Common myeloid progenitor, CD34-positive (primary cell): ENCODE measurements around the gene CDC123.
A peak's percentile ranks its signal among the peaks of the same experiment; 100 is the strongest.
"Not testable (repeated sequence)": the region's sequence is repeated elsewhere in the genome, so short reads cannot be mapped to it uniquely, and the experiment has no call there.

Experiments used
- CTCF ChIA-PET: fragments of 350-600 bp; sonication (Branson Sonifier 250); formaldehyde crosslinking; loops from one replicate; lab custom pipeline; 2021; ENCODE audit warnings: antibody characterized with exemption; lab: Charles Lee
- POLR2A ChIA-PET: fragments of 350-600 bp; sonication (Branson Sonifier 250); formaldehyde crosslinking; loops from one replicate; lab custom pipeline; 2021; ENCODE audit warnings: antibody characterized with exemption; lab: Charles Lee
- DNase-seq, 3 donors: peaks; one replicate each; pipeline versions ENCODE4 v3.0.0 to v3.0.0-alpha.2; 2013
- H3K27ac ChIP-seq, 2 experiments: 1 replicate in 1 of 2; 2 replicates in 1 of 2; pipeline ENCODE4 v1.7.0; 2013; ENCODE audit warnings: inconsistent platforms in 2 of 2, low read length in 2 of 2, mild to moderate bottlenecking in 2 of 2, low read depth in 1 of 2, moderate library complexity in 1 of 2; ENCODE audit not compliant: severe bottlenecking in 2 of 2, insufficient read depth in 1 of 2, poor library complexity in 1 of 2
- H3K27me3 ChIP-seq, 5 experiments: replicated peaks in 2 of 5; 1 replicate in 3 of 5; 2 replicates in 2 of 5; pipeline versions ENCODE4 v1.6.1 to v1.7.0; 2013; ENCODE audit warnings: low read length in 4 of 5, mild to moderate bottlenecking in 2 of 5, moderate library complexity in 2 of 5, inconsistent platforms in 1 of 5; ENCODE audit not compliant: insufficient read depth in 5 of 5, control insufficient read depth in 4 of 5
- H3K36me3 ChIP-seq, 4 experiments: 1 replicate in 2 of 4; 2 replicates in 2 of 4; pipeline versions ENCODE4 v1.6.1 to v1.7.0; 2013; ENCODE audit warnings: low read length in 3 of 4, control low read depth in 1 of 4, mild to moderate bottlenecking in 1 of 4; ENCODE audit not compliant: control insufficient read depth in 4 of 4, insufficient read depth in 4 of 4
- H3K4me1 ChIP-seq, 4 experiments: 1 replicate in 3 of 4; 2 replicates in 1 of 4; pipeline versions ENCODE4 v1.6.1 to v1.7.1; 2013; ENCODE audit warnings: low read length in 3 of 4, mild to moderate bottlenecking in 3 of 4, control low read depth in 1 of 4, inconsistent platforms in 1 of 4, moderate library complexity in 1 of 4; ENCODE audit not compliant: control insufficient read depth in 4 of 4, insufficient read depth in 4 of 4; ENCODE audit errors: control extremely low read depth in 1 of 4
- H3K4me3 ChIP-seq, 7 experiments: 1 replicate in 4 of 7; 2 replicates in 3 of 7; pipeline versions ENCODE4 v1.5.1 to v1.7.0; 2013; ENCODE audit warnings: mild to moderate bottlenecking in 7 of 7, low read length in 6 of 7, moderate library complexity in 6 of 7, inconsistent platforms in 2 of 7, low read depth in 2 of 7, control low read depth in 1 of 7; ENCODE audit not compliant: insufficient read depth in 4 of 7, control insufficient read depth in 1 of 7; ENCODE audit errors: extremely low read depth in 1 of 7
- H3K9me3 ChIP-seq, 5 experiments: 1 replicate in 4 of 5; 2 replicates in 1 of 5; pipeline versions ENCODE4 v1.6.1 to v1.7.1; 2013; ENCODE audit warnings: low read length in 4 of 5, mild to moderate bottlenecking in 2 of 5, inconsistent platforms in 1 of 5, low read depth in 1 of 5, moderate library complexity in 1 of 5; ENCODE audit not compliant: control insufficient read depth in 4 of 5, insufficient read depth in 2 of 5; ENCODE audit errors: control extremely low read depth in 1 of 5
- WGBS: methylation state at CpG from one replicate; pipeline ENCODE4 v1.1.5; 2013; ENCODE audit not compliant: insufficient coverage; 5-methylcytosine and 5-hydroxymethylcytosine counted together

The CDC123 gene

DNA sequence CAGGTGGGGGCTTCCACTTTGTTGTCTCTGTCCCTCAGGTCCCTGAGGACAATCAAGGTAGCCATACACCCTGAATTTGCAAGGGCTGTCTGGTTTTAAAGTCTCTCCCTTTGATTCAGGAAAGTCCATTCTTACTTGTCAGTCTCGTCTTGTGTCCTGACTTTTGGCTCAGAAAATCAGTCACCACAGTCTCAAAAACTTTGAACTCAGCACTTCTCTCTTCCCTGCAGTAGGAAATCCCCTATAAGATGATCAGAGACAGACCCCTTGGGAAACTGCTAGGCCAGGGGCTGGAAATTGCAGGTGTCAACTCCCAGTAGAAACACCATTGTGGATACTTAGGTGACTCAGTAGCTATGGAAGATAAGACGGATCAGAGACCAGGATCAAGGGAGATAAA, 73.1 kb downstream of the CDC123 start:
- Histone ChIP-seq H3K36me3 (no peaks in the 10 kb centered on the region), H3K9me3 (no peaks in the 10 kb centered on the region), H3K4me1 (peaks cover 10 to 43% (median 23%) of the 10 kb centered on the region in 4 experiments), H3K27ac (no peak overlapping the region), H3K4me3 (no peak overlapping the region), H3K27me3 (no peaks in the 10 kb centered on the region)
- ChIA-PET CTCF (no interaction called here), POLR2A (no interaction called here)
- DNase-seq = peak in 1 of 3 donors; percentile 8
- WGBS = 82% methylated on average over 2 of the region's 2 CpGs

DNA sequence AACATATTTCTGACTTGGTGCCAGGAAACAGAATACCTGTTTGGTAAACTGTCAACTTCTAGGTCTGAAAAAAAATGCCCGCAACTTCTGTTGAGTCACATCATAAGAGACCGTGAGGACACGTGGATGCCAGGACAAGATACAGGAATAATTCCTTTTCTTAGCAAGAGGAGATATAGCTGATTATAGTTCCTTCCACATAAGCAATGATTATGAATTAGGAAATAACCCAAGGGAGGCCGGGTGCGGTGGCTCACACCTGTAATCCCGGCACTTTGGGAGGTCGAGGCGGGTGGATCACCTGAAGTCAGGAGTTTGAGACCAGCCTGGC, 75.2 kb downstream of the CDC123 start:
- H3K36me3 ChIP-seq = no peaks in the 10 kb centered on the region
- no peak overlapping the region for H3K27ac ChIP-seq
- no peak for DNase-seq
- no peaks in the 10 kb centered on the region for H3K27me3 ChIP-seq
- ChIA-PET POLR2A (interaction anchor here (0.6 kb wide), 2 partner anchors 10 to 17 kb away, joined by 3 read pairs; no protein-coding TSS in a partner anchor), CTCF (no interaction called here)
- H3K9me3 ChIP-seq = no peaks in the 10 kb centered on the region
- 100% methylated on average over 3 of the region's 8 CpGs for WGBS
- peaks cover 6 to 24% (median 9%) of the 10 kb centered on the region in 4 experiments for H3K4me1 ChIP-seq
- H3K4me3 ChIP-seq = peak overlapping the region in 1 of 7 experiments; percentile 6

DNA sequence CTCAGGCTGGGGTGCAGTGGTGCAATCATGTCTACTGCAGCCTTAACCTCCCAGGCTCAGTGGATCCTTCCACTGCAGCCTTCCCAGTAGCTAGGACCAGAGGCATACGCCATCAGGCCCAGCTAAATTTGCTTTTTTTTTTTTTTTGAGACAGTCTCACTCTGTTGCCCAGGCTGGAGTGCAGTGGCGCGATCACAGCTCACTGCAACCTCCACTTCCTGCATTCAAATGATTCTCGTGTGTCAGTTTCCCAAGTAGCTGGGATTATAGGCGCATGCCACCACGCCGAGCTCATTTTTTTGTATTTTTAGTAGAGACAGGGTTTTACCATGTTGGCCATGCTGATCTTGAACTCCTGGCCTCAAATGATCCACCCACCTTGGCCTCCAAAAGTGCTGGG, 81.9 kb downstream of the CDC123 start:
- H3K4me3 ChIP-seq, H3K27ac ChIP-seq, H3K9me3 ChIP-seq, H3K27me3 ChIP-seq, H3K4me1 ChIP-seq, POLR2A ChIA-PET, H3K36me3 ChIP-seq, CTCF ChIA-PET, DNase-seq: not testable (repeated sequence)
- 96% methylated on average over 4 of the region's 7 CpGs for WGBS

DNA sequence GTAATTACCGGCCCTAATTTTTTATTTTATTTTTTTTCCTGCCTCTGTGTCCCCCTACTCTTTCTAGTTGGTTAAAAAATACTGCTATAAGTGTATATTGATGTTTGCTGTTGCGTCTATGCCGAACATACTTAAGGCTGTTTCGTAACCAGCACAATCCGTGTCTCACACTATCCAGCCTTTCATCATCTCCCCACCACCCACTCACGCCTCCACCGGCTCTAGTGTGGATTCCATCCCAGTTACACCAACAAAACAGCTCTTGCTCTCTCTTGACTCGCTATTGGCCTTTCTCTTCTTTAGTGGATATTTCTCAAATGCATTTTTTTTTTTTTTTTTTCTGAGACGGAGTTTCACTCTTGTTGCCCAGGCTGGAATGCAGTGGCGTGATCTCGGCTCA, 83.3 kb downstream of the CDC123 start:
- WGBS = 100% methylated on average over 6 of the region's 11 CpGs
- POLR2A ChIA-PET = no interaction called here
- Histone ChIP-seq H3K27ac (no peak overlapping the region), H3K4me3 (no peak overlapping the region), H3K36me3 (no peaks in the 10 kb centered on the region), H3K9me3 (no peaks in the 10 kb centered on the region), H3K27me3 (no peaks in the 10 kb centered on the region), H3K4me1 (no peaks in the 10 kb centered on the region)
- no peak for DNase-seq
- CTCF ChIA-PET = interaction anchor here (0.7 kb wide), 1 partner anchor 964 kb away, joined by 6 read pairs; no protein-coding TSS in a partner anchor

DNA sequence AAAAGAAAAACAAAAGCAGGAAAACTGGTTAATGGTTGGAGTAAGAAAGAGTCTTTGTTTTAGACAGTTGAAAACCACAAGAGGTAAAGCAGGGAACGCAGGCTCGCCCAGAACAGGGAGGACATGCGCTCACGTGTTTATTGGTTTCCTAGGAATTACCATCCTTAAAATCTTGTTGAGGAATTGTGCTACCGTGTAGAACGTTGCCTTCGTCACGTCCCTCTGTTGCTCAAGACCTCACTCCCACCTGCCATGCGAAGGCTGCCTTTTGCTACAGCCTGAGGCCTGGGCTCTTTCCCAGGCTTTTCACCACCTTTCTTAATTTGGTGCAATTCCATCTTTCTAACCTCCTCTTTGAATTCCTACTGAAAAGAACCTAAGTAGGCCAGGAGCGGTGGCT, 91.8 kb downstream of the CDC123 start:
- ChIA-PET CTCF (interaction anchor here (0.7 kb wide), 1 partner anchor 16 kb away, joined by 3 read pairs; no protein-coding TSS in a partner anchor), POLR2A (no interaction called here)
- H3K36me3 ChIP-seq = no peaks in the 10 kb centered on the region
- no peak for DNase-seq
- H3K4me1 ChIP-seq = no peaks in the 10 kb centered on the region
- no peaks in the 10 kb centered on the region for H3K27me3 ChIP-seq
- no peak overlapping the region for H3K4me3 ChIP-seq
- WGBS = 98% methylated on average over 9 of the region's 10 CpGs
- H3K9me3 ChIP-seq = no peaks in the 10 kb centered on the region
- no peak overlapping the region for H3K27ac ChIP-seq

GRCh38 chr10:12297784-12298183, 101.8 kb downstream of the CDC123 start:
- WGBS = 100% methylated on average over 2 of the region's 3 CpGs
- H3K4me1 ChIP-seq, POLR2A ChIA-PET, H3K27ac ChIP-seq, H3K9me3 ChIP-seq, H3K4me3 ChIP-seq, H3K27me3 ChIP-seq, DNase-seq, H3K36me3 ChIP-seq, CTCF ChIA-PET: not testable (repeated sequence)

DNA sequence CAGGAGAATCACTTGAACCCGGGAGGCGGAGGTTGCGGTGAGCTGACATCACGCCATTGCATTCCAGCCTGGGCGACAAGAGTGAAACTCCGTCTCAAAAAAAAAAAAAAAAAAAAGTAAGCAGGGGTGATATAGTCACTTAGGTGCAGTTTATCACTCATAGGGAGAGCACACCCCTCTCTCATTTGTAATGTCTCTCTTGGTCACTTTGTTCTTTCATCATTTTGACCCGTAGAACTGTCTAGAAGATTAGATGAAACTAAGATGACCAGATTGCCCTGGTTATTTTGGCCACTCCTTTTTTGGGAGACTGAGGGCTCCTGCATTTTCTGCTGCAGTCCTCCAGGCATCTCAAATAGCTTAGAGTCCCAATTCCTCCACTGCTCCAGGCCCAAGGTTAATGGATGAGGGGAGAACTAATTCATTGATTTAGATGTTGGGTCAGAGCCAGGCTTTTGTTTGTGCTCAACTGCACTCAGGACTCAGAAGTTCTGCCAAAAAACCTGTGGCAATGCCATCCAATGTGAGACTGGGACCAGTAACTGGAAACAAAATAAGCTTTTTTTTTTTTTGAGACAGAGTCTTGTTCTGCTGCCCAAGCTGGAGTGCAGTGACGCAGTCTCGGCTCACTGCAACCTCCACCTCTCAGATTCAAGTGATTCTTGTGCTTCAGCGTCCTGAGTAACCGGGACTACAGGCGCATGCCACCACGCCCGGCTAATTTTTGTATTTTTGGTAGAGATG, 103.4 kb downstream of the CDC123 start:
- DNase-seq = no peak
- Histone ChIP-seq H3K4me3 (no peak overlapping the region), H3K9me3 (no peaks in the 10 kb centered on the region), H3K27me3 (no peaks in the 10 kb centered on the region), H3K27ac (no peak overlapping the region), H3K36me3 (no peaks in the 10 kb centered on the region), H3K4me1 (no peaks in the 10 kb centered on the region)
- ChIA-PET CTCF (no interaction called here), POLR2A (no interaction called here)
- WGBS = 94% methylated on average over 7 of the region's 14 CpGs
